ENCODE measurements around the gene ZBTB20. TPM values are rescaled to one million over a fixed set of nuclear protein-coding genes. Genes with fewer than 3 reads are reported as not detected.

ZBTB20 gene
- total RNA-seq, 1 donor from 2014 or later, result 62.0 TPM

DNA sequence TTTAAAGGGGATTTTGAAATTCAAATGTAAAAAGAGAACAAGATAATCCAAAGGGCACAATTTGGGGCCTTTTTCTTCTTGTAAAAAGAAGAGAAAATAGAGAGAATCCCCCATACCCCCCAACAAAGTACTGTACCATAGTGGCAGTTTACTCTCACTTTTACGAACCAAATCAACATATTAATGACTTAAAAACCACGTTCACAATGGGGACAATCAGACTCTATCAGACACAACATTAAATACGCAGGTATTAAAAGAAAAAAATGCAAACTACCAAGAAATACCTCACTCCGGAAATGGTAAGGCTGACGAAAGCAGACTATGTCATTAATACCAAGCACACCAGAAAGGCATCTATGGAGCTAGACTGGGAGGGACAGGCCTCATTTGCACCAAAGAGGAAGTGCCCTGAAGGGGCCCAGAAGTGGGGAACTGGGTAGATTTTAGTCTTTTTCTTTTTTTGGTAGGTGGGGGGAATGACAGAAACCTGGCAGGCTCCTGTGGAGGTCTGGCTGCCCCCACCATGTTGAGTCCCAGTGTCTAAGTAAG, 719.0 kb downstream of the ZBTB20 start:
- intact Hi-C loops (cut with micrococcal nuclease), result no loop called here
- DNase-seq, result no peak
- H3K4me1 ChIP-seq, result peaks cover 9% of the 10 kb centered on the region
- H3K9me3 ChIP-seq (replicated peaks), result no peaks in the 10 kb centered on the region
- H3K27ac ChIP-seq (replicated peaks), result no peak overlapping the region
- TF ChIP-seq, protein P1, sequence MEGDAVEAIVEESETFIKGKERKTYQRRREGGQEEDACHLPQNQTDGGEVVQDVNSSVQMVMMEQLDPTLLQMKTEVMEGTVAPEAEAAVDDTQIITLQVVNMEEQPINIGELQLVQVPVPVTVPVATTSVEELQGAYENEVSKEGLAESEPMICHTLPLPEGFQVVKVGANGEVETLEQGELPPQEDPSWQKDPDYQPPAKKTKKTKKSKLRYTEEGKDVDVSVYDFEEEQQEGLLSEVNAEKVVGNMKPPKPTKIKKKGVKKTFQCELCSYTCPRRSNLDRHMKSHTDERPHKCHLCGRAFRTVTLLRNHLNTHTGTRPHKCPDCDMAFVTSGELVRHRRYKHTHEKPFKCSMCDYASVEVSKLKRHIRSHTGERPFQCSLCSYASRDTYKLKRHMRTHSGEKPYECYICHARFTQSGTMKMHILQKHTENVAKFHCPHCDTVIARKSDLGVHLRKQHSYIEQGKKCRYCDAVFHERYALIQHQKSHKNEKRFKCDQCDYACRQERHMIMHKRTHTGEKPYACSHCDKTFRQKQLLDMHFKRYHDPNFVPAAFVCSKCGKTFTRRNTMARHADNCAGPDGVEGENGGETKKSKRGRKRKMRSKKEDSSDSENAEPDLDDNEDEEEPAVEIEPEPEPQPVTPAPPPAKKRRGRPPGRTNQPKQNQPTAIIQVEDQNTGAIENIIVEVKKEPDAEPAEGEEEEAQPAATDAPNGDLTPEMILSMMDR (IDR thresholded peaks at IDR 0.05; ENCODE audit: borderline replicate concordance), result no peak
- no peak overlapping the region for H3K4me3 ChIP-seq
- H3K27me3 ChIP-seq (ENCODE audit: low read depth), result no peaks in the 10 kb centered on the region
- H3K36me3 ChIP-seq, result no peaks in the 10 kb centered on the region

DNA sequence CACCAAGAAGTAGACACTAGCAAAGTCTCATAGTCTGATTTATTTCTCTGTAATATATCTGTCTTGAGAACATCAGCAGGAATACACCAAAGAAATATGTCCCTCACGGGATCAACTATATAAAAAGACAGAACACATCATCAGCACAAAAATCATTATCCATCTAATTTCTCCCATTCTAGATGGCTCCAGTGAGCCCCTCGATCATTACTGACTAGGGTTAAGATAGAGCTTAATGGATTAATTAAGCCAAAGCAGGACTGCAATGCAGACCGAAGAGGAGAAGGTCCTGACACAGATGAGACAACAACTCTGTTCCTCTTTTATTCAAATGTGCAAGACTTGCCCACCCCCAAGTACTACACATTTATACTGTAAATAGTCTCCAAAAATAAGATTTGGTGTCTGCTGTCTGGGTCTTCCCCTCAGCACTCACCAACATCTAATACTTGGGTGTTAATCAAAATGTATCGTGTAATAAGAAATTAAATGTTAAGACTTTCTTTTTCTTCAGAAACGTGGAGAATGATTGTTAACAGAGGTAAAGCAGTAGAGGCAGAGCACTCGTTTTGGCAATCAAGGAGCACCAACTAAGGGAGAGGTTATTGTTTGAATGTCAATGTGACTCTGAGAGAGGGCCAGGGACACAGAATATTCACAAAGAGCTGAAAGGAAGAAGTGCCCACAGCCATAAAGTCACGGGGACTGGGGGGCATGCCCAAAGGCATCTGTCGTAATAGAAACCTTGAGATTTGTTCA, 719.6 kb downstream of the ZBTB20 start:
- H3K4me3 ChIP-seq, result no peak overlapping the region
- TF ChIP-seq, protein P1 (IDR thresholded peaks at IDR 0.05; ENCODE audit: borderline replicate concordance), result no peak
- no peak for DNase-seq
- no peaks in the 10 kb centered on the region for H3K27me3 ChIP-seq (ENCODE audit: low read depth)
- no peaks in the 10 kb centered on the region for H3K9me3 ChIP-seq (replicated peaks)
- intact Hi-C loops (cut with micrococcal nuclease), result no loop called here
- peaks cover 5% of the 10 kb centered on the region for H3K4me1 ChIP-seq
- H3K27ac ChIP-seq (replicated peaks), result no peak overlapping the region
- H3K36me3 ChIP-seq, result no peaks in the 10 kb centered on the region

- Histone ChIP-seq H3K27me3 (ENCODE audit: low read depth) (no peaks in the 10 kb centered on the region), H3K36me3 (no peaks in the 10 kb centered on the region), H3K27ac (replicated peaks) (no peak overlapping the region), H3K4me1 (peaks cover 20% of the 10 kb centered on the region), H3K4me3 (no peak overlapping the region), H3K9me3 (replicated peaks) (no peaks in the 10 kb centered on the region)
- TF ChIP-seq, protein P1 (IDR thresholded peaks at IDR 0.05; ENCODE audit: borderline replicate concordance), result no peak
- DNase-seq, result no peak
- intact Hi-C loops (cut with micrococcal nuclease), result no loop called here
Measured at GRCh38 chr3:114424337-114424736, 722.8 kb downstream of the ZBTB20 start.

DNA sequence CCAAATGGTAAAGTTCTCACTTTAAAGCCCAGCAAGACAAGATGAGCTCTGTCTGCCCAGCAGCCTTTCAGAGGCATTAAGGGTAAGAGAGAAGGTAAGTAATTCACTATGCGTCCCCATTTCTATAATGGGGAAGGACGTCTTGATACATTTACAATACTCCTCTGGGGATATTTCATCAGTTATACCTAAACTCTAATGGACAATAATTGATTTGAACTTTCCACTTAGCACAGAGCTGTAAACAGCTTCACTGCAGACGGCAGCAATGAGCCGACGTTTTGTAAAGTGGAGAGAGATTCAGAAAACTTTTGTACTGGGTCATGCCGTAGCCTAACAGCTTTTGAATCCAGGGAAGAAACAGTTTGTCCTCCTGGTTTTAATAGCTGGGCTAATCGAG, 725.9 kb downstream of the ZBTB20 start:
- H3K27ac ChIP-seq (replicated peaks), result no peak overlapping the region
- TF ChIP-seq, protein P1 (IDR thresholded peaks at IDR 0.05; ENCODE audit: borderline replicate concordance), result no peak
- intact Hi-C loops (cut with micrococcal nuclease), result no loop called here
- no peak for DNase-seq
- H3K4me1 ChIP-seq, result peaks cover 50% of the 10 kb centered on the region
- H3K4me3 ChIP-seq, result no peak overlapping the region
- H3K27me3 ChIP-seq (ENCODE audit: low read depth), result no peaks in the 10 kb centered on the region
- H3K36me3 ChIP-seq, result no peaks in the 10 kb centered on the region
- no peaks in the 10 kb centered on the region for H3K9me3 ChIP-seq (replicated peaks)

DNA sequence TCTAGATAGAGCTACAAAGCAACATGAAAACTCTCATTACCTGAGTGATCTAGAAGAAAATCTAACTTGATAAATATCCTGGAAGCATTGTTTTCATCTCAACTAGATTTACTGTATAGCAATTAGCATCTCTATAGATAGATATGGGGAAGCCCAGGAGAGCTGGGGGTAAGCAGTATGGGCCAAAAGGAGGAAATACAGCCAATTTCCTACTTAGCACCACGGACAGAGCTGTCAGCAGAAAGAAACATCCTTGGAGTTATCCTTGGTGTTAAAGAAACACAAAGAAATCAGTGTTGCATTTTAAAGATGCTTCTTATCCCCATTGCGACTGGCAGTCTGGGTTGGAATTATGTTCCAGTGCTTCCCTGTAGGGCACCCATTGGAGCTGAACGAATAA, 727.0 kb downstream of the ZBTB20 start:
- Histone ChIP-seq H3K27ac (replicated peaks) (peak overlapping the region; percentile 75), H3K27me3 (ENCODE audit: low read depth) (no peaks in the 10 kb centered on the region), H3K36me3 (no peaks in the 10 kb centered on the region), H3K4me3 (no peak overlapping the region), H3K4me1 (peaks cover 58% of the 10 kb centered on the region), H3K9me3 (replicated peaks) (no peaks in the 10 kb centered on the region)
- intact Hi-C loops (cut with micrococcal nuclease), result no loop called here
- DNase-seq, result no peak
- TF ChIP-seq, protein P1 (IDR thresholded peaks at IDR 0.05; ENCODE audit: borderline replicate concordance), result no peak
